ENCODE measurements around the gene DYRK4.

DYRK4 gene

GRCh38 chr12:4584281-4584680, 22.3 kb downstream of the DYRK4 start:
- H3K4me1 ChIP-seq (ENCODE audit: insufficient read depth, insufficient read length) = peaks cover 16% of the 10 kb centered on the region
- no peaks in the 10 kb centered on the region for H3K27me3 ChIP-seq (ENCODE audit: insufficient read depth, insufficient read length)
- DNase-seq (ENCODE audit: low read depth, low spot score) = no peak
- no peak for TF ChIP-seq SUZ12 (IDR thresholded peaks at IDR 0.05; ENCODE audit: extremely low read depth, insufficient read depth, insufficient read length)
- TF ChIP-seq ZNF274 (IDR thresholded peaks at IDR 0.05; ENCODE audit: low read depth, low read length) = no peak
- TF ChIP-seq YY1 (IDR thresholded peaks at IDR 0.05; ENCODE audit: insufficient read depth, insufficient read length) = no peak
- H3K4me3 ChIP-seq (ENCODE audit: insufficient read length, low read depth) = no peak overlapping the region
- H3K36me3 ChIP-seq (ENCODE audit: insufficient read depth, insufficient read length, low read length) = no peaks in the 10 kb centered on the region
- H3K9ac ChIP-seq (ENCODE audit: insufficient read length, low read depth) = no peak overlapping the region
- no peaks in the 10 kb centered on the region for H3K9me3 ChIP-seq (ENCODE audit: insufficient read depth, low read length)

GRCh38 chr12:4584896-4585295, 22.9 kb downstream of the DYRK4 start:
- TF ChIP-seq YY1 (IDR thresholded peaks at IDR 0.05; ENCODE audit: insufficient read depth, insufficient read length) = no peak
- TF ChIP-seq SUZ12 (IDR thresholded peaks at IDR 0.05; ENCODE audit: extremely low read depth, insufficient read depth, insufficient read length) = no peak
- no peak for TF ChIP-seq ZNF274 (IDR thresholded peaks at IDR 0.05; ENCODE audit: low read depth, low read length)
- peak; percentile 43 for DNase-seq (ENCODE audit: low read depth, low spot score)
- Histone ChIP-seq H3K4me3 (ENCODE audit: insufficient read length, low read depth) (no peak overlapping the region), H3K9me3 (ENCODE audit: insufficient read depth, low read length) (no peaks in the 10 kb centered on the region), H3K9ac (ENCODE audit: insufficient read length, low read depth) (no peak overlapping the region), H3K4me1 (ENCODE audit: insufficient read depth, insufficient read length) (peaks cover 15% of the 10 kb centered on the region), H3K27me3 (ENCODE audit: insufficient read depth, insufficient read length) (no peaks in the 10 kb centered on the region), H3K36me3 (ENCODE audit: insufficient read depth, insufficient read length, low read length) (no peaks in the 10 kb centered on the region)

GRCh38 chr12:4586500-4586899, 24.5 kb downstream of the DYRK4 start:
- H3K4me1 ChIP-seq (ENCODE audit: insufficient read depth, insufficient read length) = peaks cover 7% of the 10 kb centered on the region
- no peaks in the 10 kb centered on the region for H3K27me3 ChIP-seq (ENCODE audit: insufficient read depth, insufficient read length)
- TF ChIP-seq SUZ12 (IDR thresholded peaks at IDR 0.05; ENCODE audit: extremely low read depth, insufficient read depth, insufficient read length) (no peak), YY1 (IDR thresholded peaks at IDR 0.05; ENCODE audit: insufficient read depth, insufficient read length) (no peak), ZNF274 (IDR thresholded peaks at IDR 0.05; ENCODE audit: low read depth, low read length) (no peak)
- H3K9me3 ChIP-seq (ENCODE audit: insufficient read depth, low read length) = no peaks in the 10 kb centered on the region
- H3K36me3 ChIP-seq (ENCODE audit: insufficient read depth, insufficient read length, low read length) = no peaks in the 10 kb centered on the region
- no peak for DNase-seq (ENCODE audit: low read depth, low spot score)
- H3K9ac ChIP-seq (ENCODE audit: insufficient read length, low read depth) = no peak overlapping the region
- no peak overlapping the region for H3K4me3 ChIP-seq (ENCODE audit: insufficient read length, low read depth)

GRCh38 chr12:4587108-4587507, 25.1 kb downstream of the DYRK4 start:
- H3K36me3 ChIP-seq (ENCODE audit: insufficient read depth, insufficient read length, low read length) = no peaks in the 10 kb centered on the region
- TF ChIP-seq ZNF274 (IDR thresholded peaks at IDR 0.05; ENCODE audit: low read depth, low read length) = no peak
- no peak for TF ChIP-seq YY1 (IDR thresholded peaks at IDR 0.05; ENCODE audit: insufficient read depth, insufficient read length)
- no peak for TF ChIP-seq SUZ12 (IDR thresholded peaks at IDR 0.05; ENCODE audit: extremely low read depth, insufficient read depth, insufficient read length)
- H3K27me3 ChIP-seq (ENCODE audit: insufficient read depth, insufficient read length) = no peaks in the 10 kb centered on the region
- no peak overlapping the region for H3K9ac ChIP-seq (ENCODE audit: insufficient read length, low read depth)
- H3K4me1 ChIP-seq (ENCODE audit: insufficient read depth, insufficient read length) = peaks cover 7% of the 10 kb centered on the region
- H3K9me3 ChIP-seq (ENCODE audit: insufficient read depth, low read length) = no peaks in the 10 kb centered on the region
- no peak for DNase-seq (ENCODE audit: low read depth, low spot score)
- no peak overlapping the region for H3K4me3 ChIP-seq (ENCODE audit: insufficient read length, low read depth)

GRCh38 chr12:4588916-4589315, 26.9 kb downstream of the DYRK4 start:
- no peaks in the 10 kb centered on the region for H3K36me3 ChIP-seq (ENCODE audit: insufficient read depth, insufficient read length, low read length)
- no peak for DNase-seq (ENCODE audit: low read depth, low spot score)
- no peak overlapping the region for H3K9ac ChIP-seq (ENCODE audit: insufficient read length, low read depth)
- TF ChIP-seq SUZ12 (IDR thresholded peaks at IDR 0.05; ENCODE audit: extremely low read depth, insufficient read depth, insufficient read length) (no peak), ZNF274 (IDR thresholded peaks at IDR 0.05; ENCODE audit: low read depth, low read length) (no peak), YY1 (IDR thresholded peaks at IDR 0.05; ENCODE audit: insufficient read depth, insufficient read length) (no peak)
- peaks cover 7% of the 10 kb centered on the region for H3K4me1 ChIP-seq (ENCODE audit: insufficient read depth, insufficient read length)
- H3K9me3 ChIP-seq (ENCODE audit: insufficient read depth, low read length) = no peaks in the 10 kb centered on the region
- no peak overlapping the region for H3K4me3 ChIP-seq (ENCODE audit: insufficient read length, low read depth)
- no peaks in the 10 kb centered on the region for H3K27me3 ChIP-seq (ENCODE audit: insufficient read depth, insufficient read length)

GRCh38 chr12:4589941-4590340, 27.9 kb downstream of the DYRK4 start:
- H3K4me1 ChIP-seq (ENCODE audit: insufficient read depth, insufficient read length) = peaks cover 1% of the 10 kb centered on the region
- H3K36me3 ChIP-seq (ENCODE audit: insufficient read depth, insufficient read length, low read length) = no peaks in the 10 kb centered on the region
- TF ChIP-seq ZNF274 (IDR thresholded peaks at IDR 0.05; ENCODE audit: low read depth, low read length) = no peak
- TF ChIP-seq SUZ12 (IDR thresholded peaks at IDR 0.05; ENCODE audit: extremely low read depth, insufficient read depth, insufficient read length) = no peak
- TF ChIP-seq YY1 (IDR thresholded peaks at IDR 0.05; ENCODE audit: insufficient read depth, insufficient read length) = no peak
- H3K27me3 ChIP-seq (ENCODE audit: insufficient read depth, insufficient read length) = no peaks in the 10 kb centered on the region
- H3K9ac ChIP-seq (ENCODE audit: insufficient read length, low read depth) = no peak overlapping the region
- no peak overlapping the region for H3K4me3 ChIP-seq (ENCODE audit: insufficient read length, low read depth)
- H3K9me3 ChIP-seq (ENCODE audit: insufficient read depth, low read length) = no peaks in the 10 kb centered on the region
- no peak for DNase-seq (ENCODE audit: low read depth, low spot score)

- Histone ChIP-seq H3K9me3 (ENCODE audit: insufficient read depth, low read length) (no peaks in the 10 kb centered on the region), H3K9ac (ENCODE audit: insufficient read length, low read depth) (no peak overlapping the region), H3K36me3 (ENCODE audit: insufficient read depth, insufficient read length, low read length) (no peaks in the 10 kb centered on the region), H3K27me3 (ENCODE audit: insufficient read depth, insufficient read length) (no peaks in the 10 kb centered on the region), H3K4me3 (ENCODE audit: insufficient read length, low read depth) (no peak overlapping the region), H3K4me1 (ENCODE audit: insufficient read depth, insufficient read length) (no peaks in the 10 kb centered on the region)
- DNase-seq (ENCODE audit: low read depth, low spot score) = no peak
- TF ChIP-seq SUZ12 (IDR thresholded peaks at IDR 0.05; ENCODE audit: extremely low read depth, insufficient read depth, insufficient read length) (no peak), YY1 (IDR thresholded peaks at IDR 0.05; ENCODE audit: insufficient read depth, insufficient read length) (no peak), ZNF274 (IDR thresholded peaks at IDR 0.05; ENCODE audit: low read depth, low read length) (no peak)
Observed at GRCh38 chr12:4591180-4591687, 29.2 kb downstream of the DYRK4 start.

All from NT2/D1 (cell line).